GM12878 (cell line): Measurements from ENCODE around the gene AQP3. TPM values are rescaled to one million over a fixed set of nuclear protein-coding genes. Genes with fewer than 3 reads are reported as not detected.

Experiments used
- ATAC-seq: fragments of 200-7000 bp; cut with Tn5 transposase; 3 replicates; pipeline ENCODE4 v1.9.1; 2020; ENCODE audit warnings: mild to moderate bottlenecking, moderate library complexity
- BruUV-seq: library from RNA; stranded (reverse); fragments of 400-500 nt; replicated peaks from 2 replicates; lab custom pipeline; 2021; lab: Mats Ljungman, UMichigan
- CTCF ChIA-PET: fragments of 300-600 bp; sonication (Branson Sonifier 250); formaldehyde crosslinking; extraction: SDS; loops from one replicate; lab custom pipeline; 2021; ENCODE audit warnings: inconsistent platforms; lab: Yijun Ruan, JAX
- POLR2A ChIA-PET: fragments of 350-600 bp; formaldehyde crosslinking; extraction: SDS; loops from one replicate; lab custom pipeline; 2021; ENCODE audit warnings: inconsistent platforms; lab: Charles Lee
- RAD21 ChIA-PET: fragments of 300-600 bp; sonication (Branson Sonifier 250); formaldehyde crosslinking; loops from one replicate; lab custom pipeline; 2023; ENCODE audit warnings: antibody characterized with exemption; ENCODE audit not compliant: unreplicated experiment; lab: Charles Lee
- SMC1A ChIA-PET: fragments of 300-600 bp; sonication (Branson Sonifier 250); formaldehyde crosslinking; loops from one replicate; lab custom pipeline; 2023; ENCODE audit not compliant: unreplicated experiment, uncharacterized antibody; lab: Charles Lee
- DNase-seq: peaks from one replicate; pipeline ENCODE4 v3.0.0-alpha.2; 2011; ENCODE audit warnings: low read depth, low spot score
- FAIRE-seq: peaks from 3 replicates; lab custom pipeline; 2011; peaks lifted over from hg19 to GRCh38; lab: Jason Lieb, UNC
- H2AFZ ChIP-seq: 2 replicates; pipeline ENCODE4 v1.6.0; 2011; ENCODE audit warnings: low read depth, low read length, control low read depth; ENCODE audit not compliant: control insufficient read depth
- H3K27ac ChIP-seq: 2 replicates; pipeline ENCODE4 v1.5.1; 2011; ENCODE audit warnings: control low read depth; ENCODE audit not compliant: control insufficient read depth, insufficient read depth
- H3K27me3 ChIP-seq, 2 experiments: replicated peaks in 1 of 2; 2 replicates each; pipeline versions ENCODE4 v1.6.0 to v1.6.1; 2011; ENCODE audit warnings: low read length in 1 of 2; ENCODE audit not compliant: control insufficient read depth in 2 of 2, insufficient read depth in 2 of 2
- H3K36me3 ChIP-seq, 2 experiments: 2 replicates each; pipeline ENCODE4 v1.5.1; 2011; ENCODE audit warnings: low read length in 1 of 2; ENCODE audit not compliant: control insufficient read depth in 2 of 2, insufficient read depth in 2 of 2
- H3K4me1 ChIP-seq: 2 replicates; pipeline ENCODE4 v1.6.1; 2011; ENCODE audit warnings: mild to moderate bottlenecking, low read length, moderate library complexity, mixed read lengths; ENCODE audit not compliant: control insufficient read depth, insufficient read depth
- H3K4me2 ChIP-seq: 2 replicates; pipeline ENCODE4 v1.6.0; 2011; ENCODE audit warnings: control low read depth; ENCODE audit not compliant: control insufficient read depth, insufficient read depth
- H3K4me3 ChIP-seq: fragments of 200-600 bp; sonication (generic); 2 replicates; pipeline ENCODE4 v1.5.1; 2016
- H3K79me2 ChIP-seq: 2 replicates; pipeline ENCODE4 v1.6.0; 2011; ENCODE audit warnings: low read length; ENCODE audit not compliant: control insufficient read depth, insufficient read depth
- H3K9ac ChIP-seq: 2 replicates; pipeline ENCODE4 v1.8.0; 2011; ENCODE audit warnings: low read length, control low read depth, mixed read lengths; ENCODE audit not compliant: control insufficient read depth, insufficient read depth
- H3K9me3 ChIP-seq: replicated peaks from 3 replicates; pipeline ENCODE4 v1.5.1; 2011; ENCODE audit warnings: mild to moderate bottlenecking, low read length; ENCODE audit not compliant: control insufficient read depth, insufficient read depth
- H4K20me1 ChIP-seq: 2 replicates; pipeline ENCODE4 v1.6.0; 2011; ENCODE audit not compliant: control insufficient read depth, insufficient read depth
- BCL11A ChIP-seq: IDR thresholded peaks from 2 replicates; pipeline ENCODE4 v1.6.1; 2011; ENCODE audit warnings: low read depth, low read length
- CEBPB ChIP-seq, 2 experiments: fragments of 150-350 bp in 1 of 2; IDR thresholded peaks; 2 replicates each; pipeline ENCODE4 v1.6.1; 2012 to 2014; ENCODE audit warnings: low read depth in 2 of 2, low read length in 2 of 2, borderline replicate concordance in 1 of 2, inconsistent platforms in 1 of 2
- CREM ChIP-seq: IDR thresholded peaks from 2 replicates; pipeline ENCODE4 v1.6.1; 2014; ENCODE audit warnings: antibody characterized with exemption, low read depth
- HDGF ChIP-seq: fragments of 450-650 bp; IDR thresholded peaks from 2 replicates; pipeline ENCODE4 v1.6.1; 2016; ENCODE audit warnings: antibody characterized with exemption
- POLR2AphosphoS5 ChIP-seq: IDR thresholded peaks from 2 replicates; pipeline ENCODE4 v1.6.1; 2011; ENCODE audit warnings: mild to moderate bottlenecking, low read length, inconsistent platforms
- SIX5 ChIP-seq: IDR thresholded peaks from 2 replicates; pipeline ENCODE4 v1.6.1; 2011; ENCODE audit warnings: mild to moderate bottlenecking, low read depth, low read length, moderate library complexity; ENCODE audit not compliant: severe bottlenecking
- SMAD1 ChIP-seq: fragments of 450-650 bp; IDR thresholded peaks from 2 replicates; pipeline ENCODE4 v1.6.1; 2018; ENCODE audit warnings: mild to moderate bottlenecking, low read depth; ENCODE audit not compliant: partially characterized antibody
- SMC3 ChIP-seq: IDR thresholded peaks from 2 replicates; pipeline ENCODE4 v1.6.1; 2011; ENCODE audit warnings: low read length, improper control_type of control experiment, borderline replicate concordance
- SUPT20H ChIP-seq: IDR thresholded peaks from 2 replicates; pipeline ENCODE4 v1.6.1; 2011; ENCODE audit warnings: low read depth, mild to moderate bottlenecking, low read length, moderate library complexity, borderline replicate concordance; ENCODE audit not compliant: control insufficient read depth
- SUZ12 ChIP-seq: fragments of 200-600 bp; sonication (generic); IDR thresholded peaks from one replicate; pipeline ENCODE4 v1.6.1; 2018; ENCODE audit warnings: antibody characterized with exemption, mild to moderate bottlenecking; ENCODE audit not compliant: unreplicated experiment
- TCF12 ChIP-seq: IDR thresholded peaks from 2 replicates; pipeline ENCODE4 v1.6.1; 2011; ENCODE audit warnings: low read depth, mild to moderate bottlenecking, low read length
- ZNF384 ChIP-seq: IDR thresholded peaks from 2 replicates; pipeline ENCODE4 v1.6.1; 2012; ENCODE audit warnings: low read depth, mild to moderate bottlenecking, low read length, improper control_type of control experiment, borderline replicate concordance
- WGBS: methylation state at CpG from one replicate; pipeline ENCODE4 v1.1.6; 2016; ENCODE audit warnings: low lambda C conversion rate; ENCODE audit not compliant: insufficient replicate concordance, insufficient coverage; ENCODE audit errors: missing lambda C conversion rate; 5-methylcytosine and 5-hydroxymethylcytosine counted together
- in situ Hi-C: fragments of 300-500 bp; cut with MboI; formaldehyde crosslinking; loops from 9 replicates; pipeline ENCODE4 v1.14.3; 2018; ENCODE audit warnings: mixed read lengths
- intact Hi-C: fragments of 100-400 bp; cut with micrococcal nuclease; formaldehyde crosslinking; loops from one replicate; pipeline ENCODE4 v1.14.2; 2022; ENCODE audit not compliant: unreplicated experiment
- polyA plus RNA-seq, 11 experiments: library from polyadenylated mRNA; depleted of rRNA in 4 of 11; unstranded in 6 of 11; stranded (reverse) in 5 of 11; fragments of >200 nt; fragmentation: Nextera tagmentation in 4 of 11; fragmentation: Illumina TruSeq in 1 of 11; extraction: Ambion mirVana in 4 of 11; extraction: Trizol in 1 of 11; gene quantifications; 1 replicate in 1 of 11; 2 replicates in 10 of 11; pipeline versions ENCODE4 v1.2.1 to v1.2.3, GENCODE V29; 2011 to 2016; ENCODE audit warnings: inconsistent platforms in 2 of 11, missing spikeins in 2 of 11, low read depth in 1 of 11
- total RNA-seq, 4 experiments: library from RNA; depleted of rRNA in 3 of 4; stranded (reverse); fragments of >200 nt in 3 of 4; fragmentation: Illumina TruSeq in 1 of 4; extraction: Trizol in 1 of 4; gene quantifications; 2 replicates each; pipeline versions ENCODE4 v1.2.1 to v1.2.3, GENCODE V29; 2013 to 2021
- TF ChIP-seq, protein P1 (sequence below): fragments of 450-650 bp; IDR thresholded peaks from 2 replicates; pipeline ENCODE4 v1.6.1; 2017; ENCODE audit warnings: borderline replicate concordance
- TF ChIP-seq, protein P2 (sequence below): IDR thresholded peaks from 2 replicates; pipeline ENCODE4 v1.6.1; 2011; ENCODE audit warnings: borderline replicate concordance, low read depth, mild to moderate bottlenecking, moderate library complexity, low read length; ENCODE audit not compliant: insufficient read depth, poor library complexity, severe bottlenecking
- TF ChIP-seq, protein P3 (sequence below): IDR thresholded peaks from 2 replicates; pipeline ENCODE4 v1.6.1; 2011; ENCODE audit warnings: low read depth, low read length, improper control_type of control experiment, borderline replicate concordance

AQP3 gene
- total and polyA plus RNA-seq, 10 of the 15 experiments (the other 5 are each of a cell fraction or from before 2014, with no cell fraction given), result 0.60 to 11.8 (median 4.5) TPM

DNA sequence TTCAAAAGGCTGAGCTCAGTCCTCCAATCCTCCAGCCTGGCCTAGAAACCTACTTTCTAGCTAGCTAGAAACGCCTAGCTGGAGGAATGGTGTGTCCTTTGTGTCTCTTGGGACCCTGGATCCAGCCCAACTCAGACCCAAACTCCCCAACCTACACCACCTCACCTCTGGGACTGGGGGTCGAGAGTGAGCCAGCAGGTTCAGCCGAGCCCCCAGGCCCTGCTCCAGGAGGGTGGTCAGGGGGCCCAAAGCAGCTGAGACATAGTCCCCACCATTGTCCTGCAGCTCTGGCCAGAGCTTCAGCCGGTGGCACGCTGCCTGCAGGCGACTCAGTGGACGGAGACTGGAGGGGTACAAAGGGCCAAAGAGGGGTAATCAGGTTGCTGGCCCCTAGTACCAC lies 20.1 kb upstream of the AQP3 start (continued):
- no peak for TF ChIP-seq SUPT20H
- TF ChIP-seq, protein P1, sequence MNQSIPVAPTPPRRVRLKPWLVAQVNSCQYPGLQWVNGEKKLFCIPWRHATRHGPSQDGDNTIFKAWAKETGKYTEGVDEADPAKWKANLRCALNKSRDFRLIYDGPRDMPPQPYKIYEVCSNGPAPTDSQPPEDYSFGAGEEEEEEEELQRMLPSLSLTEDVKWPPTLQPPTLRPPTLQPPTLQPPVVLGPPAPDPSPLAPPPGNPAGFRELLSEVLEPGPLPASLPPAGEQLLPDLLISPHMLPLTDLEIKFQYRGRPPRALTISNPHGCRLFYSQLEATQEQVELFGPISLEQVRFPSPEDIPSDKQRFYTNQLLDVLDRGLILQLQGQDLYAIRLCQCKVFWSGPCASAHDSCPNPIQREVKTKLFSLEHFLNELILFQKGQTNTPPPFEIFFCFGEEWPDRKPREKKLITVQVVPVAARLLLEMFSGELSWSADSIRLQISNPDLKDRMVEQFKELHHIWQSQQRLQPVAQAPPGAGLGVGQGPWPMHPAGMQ, result no peak
- TF ChIP-seq, protein P2, sequence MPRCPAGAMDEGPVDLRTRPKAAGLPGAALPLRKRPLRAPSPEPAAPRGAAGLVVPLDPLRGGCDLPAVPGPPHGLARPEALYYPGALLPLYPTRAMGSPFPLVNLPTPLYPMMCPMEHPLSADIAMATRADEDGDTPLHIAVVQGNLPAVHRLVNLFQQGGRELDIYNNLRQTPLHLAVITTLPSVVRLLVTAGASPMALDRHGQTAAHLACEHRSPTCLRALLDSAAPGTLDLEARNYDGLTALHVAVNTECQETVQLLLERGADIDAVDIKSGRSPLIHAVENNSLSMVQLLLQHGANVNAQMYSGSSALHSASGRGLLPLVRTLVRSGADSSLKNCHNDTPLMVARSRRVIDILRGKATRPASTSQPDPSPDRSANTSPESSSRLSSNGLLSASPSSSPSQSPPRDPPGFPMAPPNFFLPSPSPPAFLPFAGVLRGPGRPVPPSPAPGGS, result no peak
- TF ChIP-seq SIX5, result no peak
- no peak for TF ChIP-seq SMAD1

DNA sequence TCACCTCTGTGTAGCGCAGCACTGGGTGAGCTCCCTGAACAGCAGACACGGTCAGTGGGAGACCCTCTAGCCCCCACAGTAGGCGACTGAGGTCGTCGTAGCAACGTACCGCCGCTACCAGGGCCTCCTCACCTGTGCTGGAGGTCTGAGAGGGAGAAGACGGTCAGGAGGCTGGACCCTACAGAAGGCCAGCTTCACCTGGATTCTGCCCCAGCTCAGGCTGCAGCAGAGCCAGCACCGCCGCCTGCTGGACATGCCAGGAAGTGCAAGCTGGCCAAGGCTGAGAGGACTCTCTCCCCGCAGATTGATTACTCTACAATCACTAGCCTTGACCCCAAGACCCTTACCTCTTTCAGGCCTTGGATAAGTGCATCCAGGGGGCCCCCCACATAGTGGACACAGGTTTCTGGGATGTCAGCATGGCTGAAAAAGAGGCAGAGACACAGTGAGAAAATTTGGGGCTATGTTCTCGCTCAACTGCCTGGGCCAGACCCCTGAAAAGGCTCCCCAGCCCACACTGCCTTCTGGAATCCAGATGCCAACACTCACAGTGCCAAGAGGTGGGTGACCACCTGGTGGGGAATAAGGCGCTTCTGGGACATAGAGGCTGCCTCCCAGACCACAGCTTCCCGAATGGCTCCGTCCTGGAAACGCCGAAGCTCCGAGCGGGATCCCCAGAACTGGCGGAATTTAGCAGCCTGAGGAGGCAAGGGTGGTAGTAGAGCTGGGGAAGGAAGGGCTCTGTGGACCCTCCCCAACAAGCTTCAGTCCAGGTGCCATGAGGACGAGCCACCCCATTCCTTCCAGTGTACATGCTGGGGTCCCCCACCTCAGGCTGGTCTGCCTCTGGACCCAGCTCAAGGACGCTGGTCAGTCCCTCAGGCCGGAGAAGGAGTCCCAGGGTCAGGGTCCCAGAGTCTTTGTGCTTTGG lies 19.4 kb upstream of the AQP3 start:
- DNase-seq (no peak), FAIRE-seq (no peak), ATAC-seq (peak; percentile 91)
- H3K79me2 ChIP-seq, result peaks cover 1% of the 10 kb centered on the region
- no peak overlapping the region for H3K27ac ChIP-seq
- in situ Hi-C loops, result no loop called here
- H3K9me3 ChIP-seq, result no peaks in the 10 kb centered on the region
- H3K4me2 ChIP-seq, result no peak overlapping the region
- ChIA-PET CTCF (interaction anchor here (0.6 to 14.3 kb wide), 26 partner anchors 9 to 937 kb away, joined by 3 to 154 read pairs (median 5); partner anchors contain the start of gene AQP3), SMC1A (interaction anchor here (0.6 to 2.6 kb wide), 11 partner anchors 9 to 180 kb away, joined by 3 to 17 read pairs (median 4); no protein-coding TSS in a partner anchor), POLR2A (no interaction called here), RAD21 (interaction anchor here (0.9 to 3.8 kb wide), 11 partner anchors 9 to 180 kb away, joined by 3 to 39 read pairs (median 6); partner anchors contain the start of gene AQP3)
- H3K27me3 ChIP-seq, result no peaks in the 10 kb centered on the region
- no peak overlapping the region for H3K4me3 ChIP-seq
- BruUV-seq, result no TSS peak
- H2AFZ ChIP-seq, result no peak overlapping the region
- peaks cover under 1% of the 10 kb centered on the region for H3K4me1 ChIP-seq
- no peaks in the 10 kb centered on the region for H4K20me1 ChIP-seq
- WGBS, result 81% methylated on average over 23 of the region's 24 CpGs
- peaks cover 44 to 61% of the 10 kb centered on the region in 2 experiments for H3K36me3 ChIP-seq
- H3K9ac ChIP-seq, result no peak overlapping the region
- intact Hi-C loops, result loop anchor here (1.0 kb wide), 1 partner anchor 64 kb away; no protein-coding TSS in a partner anchor
- TF ChIP-seq HDGF, result 0 out of 2 replicates have a peak, but pooled peaks have one; percentile 59
- no peak for TF ChIP-seq POLR2AphosphoS5
- 0 out of 2 replicates have a peak, but pooled peaks have one; percentile 15 for TF ChIP-seq TCF12
- TF ChIP-seq SMC3, result peak; percentile 75
- TF ChIP-seq SUZ12, result no peak
- TF ChIP-seq CREM, result no peak
- TF ChIP-seq BCL11A, result no peak
- TF ChIP-seq ZNF384, result no peak
- no peak for TF ChIP-seq CEBPB (IDR thresholded peaks at IDR 0.05; ENCODE audit: borderline replicate concordance in 1 of 2, low read depth in 2 of 2, low read length in 2 of 2)
- TF ChIP-seq, protein P3, sequence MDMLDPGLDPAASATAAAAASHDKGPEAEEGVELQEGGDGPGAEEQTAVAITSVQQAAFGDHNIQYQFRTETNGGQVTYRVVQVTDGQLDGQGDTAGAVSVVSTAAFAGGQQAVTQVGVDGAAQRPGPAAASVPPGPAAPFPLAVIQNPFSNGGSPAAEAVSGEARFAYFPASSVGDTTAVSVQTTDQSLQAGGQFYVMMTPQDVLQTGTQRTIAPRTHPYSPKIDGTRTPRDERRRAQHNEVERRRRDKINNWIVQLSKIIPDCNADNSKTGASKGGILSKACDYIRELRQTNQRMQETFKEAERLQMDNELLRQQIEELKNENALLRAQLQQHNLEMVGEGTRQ, result no peak
